GM12878 (cell line): ENCODE data around the gene ELP1. TPM values are rescaled to one million over a fixed set of nuclear protein-coding genes. Genes with fewer than 3 reads are reported as not detected.

Experiments used
- BHLHE40 ChIP-seq, 2 experiments: fragments of 450-650 bp in 1 of 2; IDR thresholded peaks; 2 replicates each; pipeline ENCODE4 v1.6.1; 2011 to 2017; ENCODE audit warnings: low read depth in 2 of 2, borderline replicate concordance in 1 of 2, improper control_type of control experiment in 1 of 2, low read length in 1 of 2, mild to moderate bottlenecking in 1 of 2
- CHD1 ChIP-seq: IDR thresholded peaks from 2 replicates; pipeline ENCODE4 v1.6.1; 2012; ENCODE audit warnings: low read depth, low read length, improper control_type of control experiment
- REST ChIP-seq: IDR thresholded peaks from 2 replicates; pipeline ENCODE4 v1.6.1; 2012; ENCODE audit warnings: mild to moderate bottlenecking, low read depth, low read length
- polyA plus RNA-seq, 11 experiments: library from polyadenylated mRNA; depleted of rRNA in 4 of 11; unstranded in 6 of 11; stranded (reverse) in 5 of 11; fragments of >200 nt; fragmentation: Nextera tagmentation in 4 of 11; fragmentation: Illumina TruSeq in 1 of 11; extraction: Ambion mirVana in 4 of 11; extraction: Trizol in 1 of 11; gene quantifications; 1 replicate in 1 of 11; 2 replicates in 10 of 11; pipeline versions ENCODE4 v1.2.1 to v1.2.3, GENCODE V29; 2011 to 2016; ENCODE audit warnings: inconsistent platforms in 2 of 11, missing spikeins in 2 of 11, low read depth in 1 of 11
- total RNA-seq, 4 experiments: library from RNA; depleted of rRNA in 3 of 4; stranded (reverse); fragments of >200 nt in 3 of 4; fragmentation: Illumina TruSeq in 1 of 4; extraction: Trizol in 1 of 4; gene quantifications; 2 replicates each; pipeline versions ENCODE4 v1.2.1 to v1.2.3, GENCODE V29; 2013 to 2021
- TF ChIP-seq, protein P1 (sequence below): IDR thresholded peaks from 2 replicates; pipeline ENCODE4 v1.6.1; 2012; ENCODE audit warnings: low read length, inconsistent platforms
- TF ChIP-seq, protein P2 (sequence below): fragments of 150-350 bp; IDR thresholded peaks from 2 replicates; pipeline ENCODE4 v1.6.1; 2014; ENCODE audit warnings: mild to moderate bottlenecking, low read depth, low read length

The ELP1 gene
- total and polyA plus RNA-seq, 10 of the 15 experiments (the other 5 are each of a cell fraction or from before 2014, with no cell fraction given): 9.7 to 29.9 (median 26.0) TPM

- TF ChIP-seq REST (no peak), BHLHE40 (IDR thresholded peaks at IDR 0.05; ENCODE audit: borderline replicate concordance in 1 of 2, low read depth in 2 of 2, low read length in 1 of 2) (no peak), CHD1 (no peak)
- TF ChIP-seq, protein P1, sequence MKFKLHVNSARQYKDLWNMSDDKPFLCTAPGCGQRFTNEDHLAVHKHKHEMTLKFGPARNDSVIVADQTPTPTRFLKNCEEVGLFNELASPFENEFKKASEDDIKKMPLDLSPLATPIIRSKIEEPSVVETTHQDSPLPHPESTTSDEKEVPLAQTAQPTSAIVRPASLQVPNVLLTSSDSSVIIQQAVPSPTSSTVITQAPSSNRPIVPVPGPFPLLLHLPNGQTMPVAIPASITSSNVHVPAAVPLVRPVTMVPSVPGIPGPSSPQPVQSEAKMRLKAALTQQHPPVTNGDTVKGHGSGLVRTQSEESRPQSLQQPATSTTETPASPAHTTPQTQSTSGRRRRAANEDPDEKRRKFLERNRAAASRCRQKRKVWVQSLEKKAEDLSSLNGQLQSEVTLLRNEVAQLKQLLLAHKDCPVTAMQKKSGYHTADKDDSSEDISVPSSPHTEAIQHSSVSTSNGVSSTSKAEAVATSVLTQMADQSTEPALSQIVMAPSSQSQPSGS: no peak
- TF ChIP-seq, protein P2, sequence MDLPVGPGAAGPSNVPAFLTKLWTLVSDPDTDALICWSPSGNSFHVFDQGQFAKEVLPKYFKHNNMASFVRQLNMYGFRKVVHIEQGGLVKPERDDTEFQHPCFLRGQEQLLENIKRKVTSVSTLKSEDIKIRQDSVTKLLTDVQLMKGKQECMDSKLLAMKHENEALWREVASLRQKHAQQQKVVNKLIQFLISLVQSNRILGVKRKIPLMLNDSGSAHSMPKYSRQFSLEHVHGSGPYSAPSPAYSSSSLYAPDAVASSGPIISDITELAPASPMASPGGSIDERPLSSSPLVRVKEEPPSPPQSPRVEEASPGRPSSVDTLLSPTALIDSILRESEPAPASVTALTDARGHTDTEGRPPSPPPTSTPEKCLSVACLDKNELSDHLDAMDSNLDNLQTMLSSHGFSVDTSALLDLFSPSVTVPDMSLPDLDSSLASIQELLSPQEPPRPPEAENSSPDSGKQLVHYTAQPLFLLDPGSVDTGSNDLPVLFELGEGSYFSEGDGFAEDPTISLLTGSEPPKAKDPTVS: no peak
Observed at GRCh38 chr9:108956022-108956630, 22.2 kb upstream of the ELP1 start (continued).
